HEK293T (cell line): ENCODE data around the gene TNS3.

ENCODE experiments used
- CTBP1 ChIP-seq: fragments of 450-650 bp; IDR thresholded peaks from 2 replicates; pipeline ENCODE4 v1.6.1; 2016; ENCODE audit warnings: borderline replicate concordance
- FOXA1 ChIP-seq: fragments of 450-650 bp; IDR thresholded peaks from 2 replicates; pipeline ENCODE4 v1.6.1; 2016; ENCODE audit warnings: mild to moderate bottlenecking
- FOXK2 ChIP-seq: fragments of 450-650 bp; IDR thresholded peaks from 2 replicates; pipeline ENCODE4 v1.6.1; 2016; ENCODE audit warnings: mild to moderate bottlenecking
- FOXM1 ChIP-seq: fragments of 450-650 bp; IDR thresholded peaks from 2 replicates; pipeline ENCODE4 v1.6.1; 2017; ENCODE audit warnings: mild to moderate bottlenecking, borderline replicate concordance
- NFRKB ChIP-seq: fragments of 450-650 bp; IDR thresholded peaks from 2 replicates; pipeline ENCODE4 v1.6.1; 2016; ENCODE audit warnings: mild to moderate bottlenecking, moderate library complexity
- PKNOX1 ChIP-seq: fragments of 450-650 bp; IDR thresholded peaks from 2 replicates; pipeline ENCODE4 v1.6.1; 2016
- SP1 ChIP-seq: fragments of 450-650 bp; IDR thresholded peaks from 2 replicates; pipeline ENCODE4 v1.6.1; 2017
- SUZ12 ChIP-seq: fragments of 450-650 bp; IDR thresholded peaks from 2 replicates; pipeline ENCODE4 v1.6.1; 2016; ENCODE audit warnings: mild to moderate bottlenecking
- TARDBP ChIP-seq: fragments of 450-650 bp; IDR thresholded peaks from 2 replicates; pipeline ENCODE4 v1.6.1; 2016
- ZNF384 ChIP-seq: fragments of 450-650 bp; IDR thresholded peaks from 2 replicates; pipeline ENCODE4 v1.6.1; 2016

GRCh38 chr7:47301657-47302295 is 280.1 kb downstream of the TNS3 start:
- TF ChIP-seq SUZ12: no peak
- TF ChIP-seq SP1: no peak
- no peak for TF ChIP-seq FOXK2
- TF ChIP-seq CTBP1: no peak
- no peak for TF ChIP-seq NFRKB
- TF ChIP-seq FOXA1: no peak
- TF ChIP-seq FOXM1: no peak
- TF ChIP-seq TARDBP: no peak
- no peak for TF ChIP-seq PKNOX1
- no peak for TF ChIP-seq ZNF384
